PC-9 (cell line): Measurements from ENCODE around the gene NDUFS2. TPM values are rescaled to one million over a fixed set of nuclear protein-coding genes. Genes with fewer than 3 reads are reported as not detected.

Experiments used
- BruUV-seq: library from RNA; stranded (reverse); fragments of 400-500 nt; replicated peaks from 2 replicates; lab custom pipeline; 2021; lab: Mats Ljungman, UMichigan
- CTCF ChIA-PET: fragments of 300-600 bp; sonication (Branson Sonifier 250); formaldehyde crosslinking; loops from one replicate; lab custom pipeline; 2022; ENCODE audit warnings: antibody characterized with exemption; lab: Charles Lee
- POLR2A ChIA-PET: fragments of 300-600 bp; sonication (Branson Sonifier 250); formaldehyde crosslinking; loops from one replicate; lab custom pipeline; 2022; ENCODE audit warnings: antibody characterized with exemption; ENCODE audit not compliant: unreplicated experiment; lab: Charles Lee
- DNase-seq, 2 experiments: peaks; one replicate each; pipeline versions ENCODE4 v3.0.0 to v3.0.0-alpha.2; 2015 to 2022; ENCODE audit warnings: mixed read lengths in 1 of 2
- H2AFZ ChIP-seq: fragments of 200-600 bp; sonication (generic); 2 replicates; pipeline ENCODE4 v1.8.1; 2017; ENCODE audit warnings: antibody characterized with exemption
- H3F3A ChIP-seq: fragments of 200-600 bp; sonication (generic); 2 replicates; pipeline ENCODE4 v1.8.1; 2017; ENCODE audit warnings: antibody characterized with exemption, mild to moderate bottlenecking, low read depth; ENCODE audit not compliant: insufficient read depth
- H3K27ac ChIP-seq: fragments of 200-600 bp; sonication (generic); 2 replicates; pipeline ENCODE4 v1.6.1; 2016; ENCODE audit warnings: mixed run types
- H3K27me3 ChIP-seq: fragments of 200-600 bp; sonication (generic); 2 replicates; pipeline ENCODE4 v1.6.1; 2016; ENCODE audit warnings: low read depth, mixed run types; ENCODE audit not compliant: insufficient read depth
- H3K36me3 ChIP-seq: fragments of 200-600 bp; sonication (generic); 2 replicates; pipeline ENCODE4 v1.6.1; 2016; ENCODE audit warnings: low read depth, mixed run types
- H3K4me1 ChIP-seq: fragments of 200-600 bp; sonication (generic); replicated peaks from 2 replicates; pipeline ENCODE4 v1.6.1; 2016; ENCODE audit warnings: mixed run types; ENCODE audit not compliant: insufficient read depth
- H3K4me2 ChIP-seq: fragments of 200-600 bp; sonication (generic); 2 replicates; pipeline ENCODE4 v1.6.1; 2017; ENCODE audit warnings: mixed run types
- H3K4me3 ChIP-seq: fragments of 200-600 bp; sonication (generic); 2 replicates; pipeline ENCODE4 v1.6.1; 2016; ENCODE audit warnings: mixed run types
- H3K79me2 ChIP-seq: fragments of 200-600 bp; sonication (generic); 2 replicates; pipeline ENCODE4 v1.6.1; 2017; ENCODE audit warnings: low read depth, mixed run types
- H3K9me2 ChIP-seq: fragments of 200-600 bp; sonication (generic); 2 replicates; pipeline ENCODE4 v1.8.1; 2017; ENCODE audit warnings: mild to moderate bottlenecking; ENCODE audit not compliant: insufficient read depth
- H3K9me3 ChIP-seq: fragments of 200-600 bp; sonication (generic); 2 replicates; pipeline ENCODE4 v1.8.1; 2016; ENCODE audit warnings: low read depth; ENCODE audit not compliant: insufficient read depth
- H4K20me1 ChIP-seq: fragments of 200-600 bp; sonication (generic); 2 replicates; pipeline ENCODE4 v1.8.1; 2017; ENCODE audit not compliant: insufficient read depth
- CTCF ChIP-seq: fragments of 200-600 bp; sonication (generic); conservative IDR thresholded peaks from 2 replicates; pipeline ENCODE4 v1.6.1; 2017; ENCODE audit warnings: mixed run types, antibody characterized with exemption, mild to moderate bottlenecking, moderate library complexity
- EZH2 ChIP-seq: fragments of 200-600 bp; sonication (generic); IDR thresholded peaks from 2 replicates; pipeline ENCODE4 v1.8.0; 2017; ENCODE audit warnings: antibody characterized with exemption, low read depth
- intact Hi-C: fragments of 100-400 bp; cut with micrococcal nuclease; formaldehyde crosslinking; loops from one replicate; pipeline ENCODE4 v1.10.0; 2022; ENCODE audit not compliant: unreplicated experiment
- total RNA-seq: library from RNA; stranded (reverse); gene quantifications from 2 replicates; pipeline ENCODE4 v1.2.3, GENCODE V29; 2021

The NDUFS2 gene
- total RNA-seq, 1 experiment from 2014 or later: 99.5 TPM

GRCh38 chr1:161226759-161227158, 24.6 kb downstream of the NDUFS2 start:
- ChIA-PET CTCF (interaction anchor here (0.6 to 0.9 kb wide), 3 partner anchors 115 to 1195 kb away, joined by 3 to 4 read pairs (median 3); no protein-coding TSS in a partner anchor), POLR2A (no interaction called here)
- Histone ChIP-seq H3K4me1 (peaks cover 16% of the 10 kb centered on the region), H3K4me2 (peak overlapping the region; percentile 91), H3K9me3 (no peaks in the 10 kb centered on the region), H3K4me3 (peak overlapping the region; percentile 83; the same call in 1 of the 2 replicates), H3K9me2 (no peaks in the 10 kb centered on the region), H3K79me2 (no peaks in the 10 kb centered on the region), H3K36me3 (no peaks in the 10 kb centered on the region), H3K27me3 (no peaks in the 10 kb centered on the region), H3F3A (peaks cover 3% of the 10 kb centered on the region; the same call in 1 of the 2 replicates), H3K27ac (no peak overlapping the region), H2AFZ (peak overlapping the region; percentile 88), H4K20me1 (no peaks in the 10 kb centered on the region)
- intact Hi-C loops: loop anchor here (1.0 to 10.0 kb wide), 3 partner anchors 65 to 538 kb away; partner anchors contain the start of gene ATF6
- TSS peak; percentile 40 for BruUV-seq
- DNase-seq: no peak
- TF ChIP-seq CTCF (no peak), EZH2 (no peak)

- H3K79me2 ChIP-seq: no peaks in the 10 kb centered on the region
- peak overlapping the region; percentile 20; the same call in 1 of the 2 replicates for H3K4me3 ChIP-seq
- H3K4me2 ChIP-seq: peak overlapping the region; percentile 91
- intact Hi-C loops: loop anchor here (1.0 to 10.0 kb wide), 3 partner anchors 64 to 537 kb away; partner anchors contain the start of gene ATF6
- no TSS peak for BruUV-seq
- peak; percentile 51 to 69 for DNase-seq
- no peaks in the 10 kb centered on the region for H3K36me3 ChIP-seq
- no peaks in the 10 kb centered on the region for H3K9me2 ChIP-seq
- peak; percentile 95 for TF ChIP-seq CTCF
- no peak for TF ChIP-seq EZH2
- no peaks in the 10 kb centered on the region for H3K27me3 ChIP-seq
- CTCF ChIA-PET: interaction anchor here (0.6 to 0.9 kb wide), 3 partner anchors 155 to 1195 kb away, joined by 3 to 4 read pairs (median 3); no protein-coding TSS in a partner anchor
- H4K20me1 ChIP-seq: no peaks in the 10 kb centered on the region; the same call in 1 of the 2 replicates
- H3K4me1 ChIP-seq: peaks cover 16% of the 10 kb centered on the region
- H3K27ac ChIP-seq: no peak overlapping the region
- POLR2A ChIA-PET: no interaction called here
- peaks cover 3% of the 10 kb centered on the region; the same call in 1 of the 2 replicates for H3F3A ChIP-seq
- no peak overlapping the region for H2AFZ ChIP-seq
- H3K9me3 ChIP-seq: no peaks in the 10 kb centered on the region
Observed at GRCh38 chr1:161227196-161227871, 25.2 kb downstream of the NDUFS2 start.

- BruUV-seq: no TSS peak
- no peaks in the 10 kb centered on the region for H3K36me3 ChIP-seq
- ChIA-PET POLR2A (no interaction called here), CTCF (no interaction called here)
- no peaks in the 10 kb centered on the region for H3K79me2 ChIP-seq
- H3F3A ChIP-seq: peaks cover 3% of the 10 kb centered on the region; the same call in 1 of the 2 replicates
- H3K9me2 ChIP-seq: no peaks in the 10 kb centered on the region
- DNase-seq: no peak
- H3K4me3 ChIP-seq: no peak overlapping the region
- no peaks in the 10 kb centered on the region; the same call in 1 of the 2 replicates for H4K20me1 ChIP-seq
- no peak overlapping the region for H3K27ac ChIP-seq
- H3K4me1 ChIP-seq: peaks cover 16% of the 10 kb centered on the region
- peak overlapping the region; percentile 91; the same call in 1 of the 2 replicates for H3K4me2 ChIP-seq
- TF ChIP-seq EZH2: no peak
- TF ChIP-seq CTCF: no peak
- H3K27me3 ChIP-seq: no peaks in the 10 kb centered on the region
- no peaks in the 10 kb centered on the region for H3K9me3 ChIP-seq
- intact Hi-C loops: loop anchor here (10.0 kb wide), 1 partner anchor 537 kb away; the partner anchor contains the start of gene ATF6
- no peak overlapping the region for H2AFZ ChIP-seq
Observed at GRCh38 chr1:161228032-161228431, 25.9 kb downstream of the NDUFS2 start.
